ENCODE measurements around the gene ABTB1.

DNA sequence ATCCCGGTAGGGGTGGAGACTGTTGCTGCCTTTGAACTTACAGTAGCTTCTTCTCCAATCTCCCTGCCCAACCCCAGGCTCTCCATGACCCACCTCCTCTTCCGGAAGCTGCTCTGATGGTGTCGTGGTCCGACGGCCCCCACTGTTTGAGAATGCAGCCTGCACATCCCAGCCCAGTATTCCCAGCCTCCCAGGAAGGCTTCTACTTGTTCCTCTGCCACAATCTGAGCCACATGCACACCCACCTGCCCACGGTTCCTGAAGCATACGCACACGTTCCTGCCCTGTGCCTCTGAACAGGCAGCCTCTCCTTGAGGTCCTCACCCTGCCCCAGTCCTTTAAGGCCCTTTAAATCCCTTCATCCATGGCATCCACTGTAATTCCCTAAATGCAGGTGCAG, 57.4 kb downstream of the ABTB1 start:
- TF ChIP-seq, protein P1, sequence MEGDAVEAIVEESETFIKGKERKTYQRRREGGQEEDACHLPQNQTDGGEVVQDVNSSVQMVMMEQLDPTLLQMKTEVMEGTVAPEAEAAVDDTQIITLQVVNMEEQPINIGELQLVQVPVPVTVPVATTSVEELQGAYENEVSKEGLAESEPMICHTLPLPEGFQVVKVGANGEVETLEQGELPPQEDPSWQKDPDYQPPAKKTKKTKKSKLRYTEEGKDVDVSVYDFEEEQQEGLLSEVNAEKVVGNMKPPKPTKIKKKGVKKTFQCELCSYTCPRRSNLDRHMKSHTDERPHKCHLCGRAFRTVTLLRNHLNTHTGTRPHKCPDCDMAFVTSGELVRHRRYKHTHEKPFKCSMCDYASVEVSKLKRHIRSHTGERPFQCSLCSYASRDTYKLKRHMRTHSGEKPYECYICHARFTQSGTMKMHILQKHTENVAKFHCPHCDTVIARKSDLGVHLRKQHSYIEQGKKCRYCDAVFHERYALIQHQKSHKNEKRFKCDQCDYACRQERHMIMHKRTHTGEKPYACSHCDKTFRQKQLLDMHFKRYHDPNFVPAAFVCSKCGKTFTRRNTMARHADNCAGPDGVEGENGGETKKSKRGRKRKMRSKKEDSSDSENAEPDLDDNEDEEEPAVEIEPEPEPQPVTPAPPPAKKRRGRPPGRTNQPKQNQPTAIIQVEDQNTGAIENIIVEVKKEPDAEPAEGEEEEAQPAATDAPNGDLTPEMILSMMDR (IDR thresholded peaks at IDR 0.05), result no peak
- no peak for TF ChIP-seq ZFX (IDR thresholded peaks at IDR 0.05; ENCODE audit: borderline replicate concordance)
